H1 (cell line): ENCODE measurements around the gene LRRC74B. TPM values are rescaled to one million over a fixed set of nuclear protein-coding genes. Genes with fewer than 3 reads are reported as not detected.

Source experiments
- ASH2L ChIP-seq: fragments of 200-600, 300-600 bp; sonication (generic); IDR thresholded peaks from one replicate; pipeline ENCODE4 v1.7.1; 2017; ENCODE audit warnings: low read length
- TCF12 ChIP-seq: IDR thresholded peaks from 2 replicates; pipeline ENCODE4 v1.6.1; 2011; ENCODE audit warnings: low read depth, mild to moderate bottlenecking, low read length
- TEAD4 ChIP-seq: IDR thresholded peaks from 2 replicates; pipeline ENCODE4 v1.6.1; 2012; ENCODE audit warnings: low read depth, low read length, inconsistent platforms, mixed read lengths
- polyA plus RNA-seq, 7 experiments: library from polyadenylated mRNA; depleted of rRNA in 3 of 7; stranded (reverse) in 5 of 7; unstranded in 2 of 7; fragments of >200 nt in 5 of 7; fragments of 200-250 nt in 2 of 7; gene quantifications; 1 replicate in 5 of 7; 2 replicates in 1 of 7; 4 replicates in 1 of 7; pipeline versions ENCODE4 v1.2.1 to v1.2.3, GENCODE V29; 2011 to 2013; ENCODE audit warnings: missing spikeins in 2 of 7, mixed read lengths in 2 of 7
- total RNA-seq: library from RNA; stranded (reverse); fragmentation: NEBNext Ultra II Directional; extraction: Animal tissue kit (Norgen Biotek cat#: 25700); gene quantifications from 2 replicates; pipeline ENCODE4 v1.2.1, GENCODE V29; 2021

The LRRC74B gene
- total and polyA plus RNA-seq, 2 of the 8 experiments (the other 6 are each of a cell fraction or from before 2014, with no cell fraction given), result not detected

GRCh38 chr22:21043860-21044535 is 1.7 kb upstream of the LRRC74B start (continued):
- no peak for TF ChIP-seq ASH2L
- TF ChIP-seq TEAD4, result no peak
- no peak for TF ChIP-seq TCF12
